ENCODE measurements around the gene ZNF836.
"Not testable (repeated sequence)": the region's sequence is repeated elsewhere in the genome, so short reads cannot be mapped to it uniquely, and the experiment has no call there.

The ZNF836 gene

GRCh38 chr19:52171321-52172169, at the start of gene ZNF836:
ZNF836 (minus strand) TSS chr19:52171621; CDS start chr19:52168072, 3,549 bp downstream.
- peak; percentile 84 for DNase-seq

GRCh38 chr19:52221031-52221430, 49.6 kb upstream of the ZNF836 start:
- no peak for DNase-seq

GRCh38 chr19:52219611-52220010, 48.2 kb upstream of the ZNF836 start:
- DNase-seq = no peak

GRCh38 chr19:52217576-52217975, 46.2 kb upstream of the ZNF836 start:
- DNase-seq = no peak

GRCh38 chr19:52216401-52216800, 45.0 kb upstream of the ZNF836 start:
- no peak for DNase-seq

- no peak for DNase-seq
Observed at GRCh38 chr19:52214241-52214640, 42.8 kb upstream of the ZNF836 start.

GRCh38 chr19:52212572-52213255, 41.3 kb upstream of the ZNF836 start:
- DNase-seq = no peak

GRCh38 chr19:52211926-52212571, 40.6 kb upstream of the ZNF836 start:
- no peak for DNase-seq

- DNase-seq = no peak
Observed at GRCh38 chr19:52211203-52211602, 39.8 kb upstream of the ZNF836 start.

- no peak for DNase-seq
Observed at GRCh38 chr19:52206481-52206880, 35.1 kb upstream of the ZNF836 start.

- not testable (repeated sequence) for DNase-seq
Observed at GRCh38 chr19:52200755-52201391, 29.5 kb upstream of the ZNF836 start.

GRCh38 chr19:52200044-52200443, 28.6 kb upstream of the ZNF836 start:
- no peak for DNase-seq

- DNase-seq = no peak
Observed at GRCh38 chr19:52198678-52199077, 27.3 kb upstream of the ZNF836 start.

GRCh38 chr19:52197964-52198363, 26.5 kb upstream of the ZNF836 start:
- no peak for DNase-seq

- no peak for DNase-seq
Observed at GRCh38 chr19:52196256-52196967, 25.0 kb upstream of the ZNF836 start.

- DNase-seq = no peak
Observed at GRCh38 chr19:52191951-52192350, 20.5 kb upstream of the ZNF836 start.

- no peak for DNase-seq
Observed at GRCh38 chr19:52191389-52191788, 20.0 kb upstream of the ZNF836 start.

GRCh38 chr19:52190487-52191293, 19.3 kb upstream of the ZNF836 start:
- DNase-seq = no peak

GRCh38 chr19:52189735-52190486, 18.5 kb upstream of the ZNF836 start, which contains the start of gene PPP2R1A:
PPP2R1A (plus strand) TSS chr19:52190052; CDS start chr19:52190097, 45 bp downstream.
- DNase-seq = peak; percentile 96

GRCh38 chr19:52188822-52189734, 17.7 kb upstream of the ZNF836 start:
- DNase-seq = no peak
